OCI-LY1 (cell line): Measurements from ENCODE around the gene ZSWIM9.

Experiments used
- EZH2 ChIP-seq: fragments of 200-600 bp; sonication (generic), shearing (Covaris generic); IDR thresholded peaks from 2 replicates; pipeline ENCODE4 v1.8.0; 2017; ENCODE audit warnings: borderline replicate concordance, mixed run types, mild to moderate bottlenecking, antibody characterized with exemption, low read length, moderate library complexity, mixed read lengths
- TF ChIP-seq, protein P1 (sequence below): fragments of 200-600 bp; sonication (generic), shearing (Covaris generic); IDR thresholded peaks from 2 replicates; pipeline ENCODE4 v1.5.1; 2017; ENCODE audit warnings: mild to moderate bottlenecking, antibody characterized with exemption, low read length, moderate library complexity, mixed read lengths

DNA sequence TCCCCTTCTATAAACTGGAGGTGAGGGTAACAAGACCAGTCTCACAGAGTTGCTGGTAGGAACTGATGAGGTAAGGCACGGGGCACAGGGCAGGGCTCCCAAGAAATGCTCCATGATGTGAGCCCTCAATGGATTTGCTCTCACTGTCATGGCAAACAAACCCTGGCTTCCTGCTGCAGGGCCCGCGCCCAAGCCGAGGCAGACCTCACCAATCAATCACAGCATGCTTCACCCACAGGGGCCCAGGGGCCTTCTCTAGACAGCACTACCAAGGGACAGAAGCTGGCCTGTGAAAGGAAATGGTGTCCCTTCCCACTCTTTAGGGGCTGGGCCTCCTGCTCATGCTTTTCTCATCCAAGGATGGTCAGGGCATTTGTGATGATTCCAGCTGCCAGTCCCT lies 33.9 kb upstream of the ZSWIM9 start:
- TF ChIP-seq, protein P1, sequence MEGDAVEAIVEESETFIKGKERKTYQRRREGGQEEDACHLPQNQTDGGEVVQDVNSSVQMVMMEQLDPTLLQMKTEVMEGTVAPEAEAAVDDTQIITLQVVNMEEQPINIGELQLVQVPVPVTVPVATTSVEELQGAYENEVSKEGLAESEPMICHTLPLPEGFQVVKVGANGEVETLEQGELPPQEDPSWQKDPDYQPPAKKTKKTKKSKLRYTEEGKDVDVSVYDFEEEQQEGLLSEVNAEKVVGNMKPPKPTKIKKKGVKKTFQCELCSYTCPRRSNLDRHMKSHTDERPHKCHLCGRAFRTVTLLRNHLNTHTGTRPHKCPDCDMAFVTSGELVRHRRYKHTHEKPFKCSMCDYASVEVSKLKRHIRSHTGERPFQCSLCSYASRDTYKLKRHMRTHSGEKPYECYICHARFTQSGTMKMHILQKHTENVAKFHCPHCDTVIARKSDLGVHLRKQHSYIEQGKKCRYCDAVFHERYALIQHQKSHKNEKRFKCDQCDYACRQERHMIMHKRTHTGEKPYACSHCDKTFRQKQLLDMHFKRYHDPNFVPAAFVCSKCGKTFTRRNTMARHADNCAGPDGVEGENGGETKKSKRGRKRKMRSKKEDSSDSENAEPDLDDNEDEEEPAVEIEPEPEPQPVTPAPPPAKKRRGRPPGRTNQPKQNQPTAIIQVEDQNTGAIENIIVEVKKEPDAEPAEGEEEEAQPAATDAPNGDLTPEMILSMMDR, result no peak
- TF ChIP-seq EZH2, result no peak
